Trophoblast cell (in vitro differentiated cells and primary cell): ENCODE results near the gene OR10H1.
"Not testable (repeated sequence)": the region's sequence is repeated elsewhere in the genome, so short reads cannot be mapped to it uniquely, and the experiment has no call there.

Source experiments
- DNase-seq, 2 donors: peaks; one replicate each; pipeline ENCODE4 v3.0.0-alpha.2; 2016
- H2AFZ ChIP-seq: 2 replicates; pipeline ENCODE4 v1.6.1; 2013; ENCODE audit warnings: low read length, moderate library complexity, mild to moderate bottlenecking; ENCODE audit not compliant: insufficient read depth, poor library complexity
- H2AK5ac ChIP-seq: 2 replicates; pipeline ENCODE4 v1.6.1; 2013; ENCODE audit warnings: mild to moderate bottlenecking, low read length
- H2BK120ac ChIP-seq: 2 replicates; pipeline ENCODE4 v1.6.1; 2013; ENCODE audit warnings: low read length, mild to moderate bottlenecking, moderate library complexity; ENCODE audit not compliant: insufficient read depth, poor library complexity
- H2BK12ac ChIP-seq: 2 replicates; pipeline ENCODE4 v1.6.1; 2013; ENCODE audit warnings: mild to moderate bottlenecking, low read length, moderate library complexity
- H2BK5ac ChIP-seq: 2 replicates; pipeline ENCODE4 v1.6.1; 2013; ENCODE audit warnings: low read length, low read depth, moderate library complexity, mild to moderate bottlenecking; ENCODE audit not compliant: poor library complexity
- H3K14ac ChIP-seq: 2 replicates; pipeline ENCODE4 v1.6.1; 2013; ENCODE audit warnings: mild to moderate bottlenecking, low read length
- H3K18ac ChIP-seq: 2 replicates; pipeline ENCODE4 v1.6.1; 2013; ENCODE audit warnings: mild to moderate bottlenecking, low read length
- H3K23ac ChIP-seq: 2 replicates; pipeline ENCODE4 v1.6.1; 2013; ENCODE audit warnings: low read length
- H3K27ac ChIP-seq: 2 replicates; pipeline ENCODE4 v1.5.1; 2013; ENCODE audit warnings: low read depth, mild to moderate bottlenecking, inconsistent platforms, low read length, moderate library complexity
- H3K27me3 ChIP-seq: 2 replicates; pipeline ENCODE4 v1.6.1; 2013; ENCODE audit warnings: inconsistent platforms, mild to moderate bottlenecking, low read length, moderate library complexity; ENCODE audit not compliant: insufficient read depth
- H3K36me3 ChIP-seq, 2 experiments: 1 replicate in 1 of 2; 2 replicates in 1 of 2; pipeline ENCODE4 v1.6.1; 2013; ENCODE audit warnings: low read length in 2 of 2, mild to moderate bottlenecking in 2 of 2, moderate library complexity in 1 of 2; ENCODE audit not compliant: insufficient read depth in 2 of 2, control insufficient read depth in 1 of 2
- H3K4ac ChIP-seq: 2 replicates; pipeline ENCODE4 v1.6.1; 2013; ENCODE audit warnings: low read depth, mild to moderate bottlenecking, low read length, moderate library complexity
- H3K4me1 ChIP-seq, 2 experiments: 1 replicate in 1 of 2; 2 replicates in 1 of 2; pipeline ENCODE4 v1.6.1; 2013; ENCODE audit warnings: low read length in 2 of 2, mild to moderate bottlenecking in 2 of 2, moderate library complexity in 1 of 2; ENCODE audit not compliant: insufficient read depth in 2 of 2, control insufficient read depth in 1 of 2
- H3K4me2 ChIP-seq: 2 replicates; pipeline ENCODE4 v1.6.1; 2013; ENCODE audit warnings: inconsistent platforms, mild to moderate bottlenecking, low read length, moderate library complexity
- H3K4me3 ChIP-seq: 2 replicates; pipeline ENCODE4 v1.5.1; 2013; ENCODE audit warnings: mild to moderate bottlenecking, low read depth, low read length, inconsistent platforms
- H3K79me1 ChIP-seq: one replicate; pipeline ENCODE4 v1.6.1; 2013; ENCODE audit warnings: low read length
- H3K79me2 ChIP-seq: 2 replicates; pipeline ENCODE4 v1.6.1; 2013; ENCODE audit warnings: low read length, mild to moderate bottlenecking; ENCODE audit not compliant: control insufficient read depth, insufficient read depth, poor library complexity
- H3K9ac ChIP-seq: 2 replicates; pipeline ENCODE4 v1.6.1; 2013; ENCODE audit warnings: mild to moderate bottlenecking, low read length
- H3K9me3 ChIP-seq: 2 replicates; pipeline ENCODE4 v1.6.1; 2013; ENCODE audit warnings: low read depth, mild to moderate bottlenecking, control low read depth, inconsistent platforms, low read length; ENCODE audit not compliant: insufficient read depth
- H4K12ac ChIP-seq: 2 replicates; pipeline ENCODE4 v1.6.1; 2013; ENCODE audit warnings: low read depth, mild to moderate bottlenecking, low read length, moderate library complexity
- H4K8ac ChIP-seq: 2 replicates; pipeline ENCODE4 v1.6.1; 2013; ENCODE audit warnings: low read depth, mild to moderate bottlenecking, low read length, moderate library complexity
- H4K91ac ChIP-seq: one replicate; pipeline ENCODE4 v1.6.1; 2013; ENCODE audit warnings: low read depth, mild to moderate bottlenecking, low read length, moderate library complexity
- WGBS: extraction: QIAGEN DNeasy Blood & Tissue Kit; methylation state at CpG from one replicate; pipeline ENCODE4 v1.1.7; 2013; ENCODE audit warnings: missing lambda C conversion rate; ENCODE audit not compliant: insufficient read length, insufficient coverage; ENCODE audit errors: extremely low coverage; 5-methylcytosine and 5-hydroxymethylcytosine counted together

The OR10H1 gene

DNA sequence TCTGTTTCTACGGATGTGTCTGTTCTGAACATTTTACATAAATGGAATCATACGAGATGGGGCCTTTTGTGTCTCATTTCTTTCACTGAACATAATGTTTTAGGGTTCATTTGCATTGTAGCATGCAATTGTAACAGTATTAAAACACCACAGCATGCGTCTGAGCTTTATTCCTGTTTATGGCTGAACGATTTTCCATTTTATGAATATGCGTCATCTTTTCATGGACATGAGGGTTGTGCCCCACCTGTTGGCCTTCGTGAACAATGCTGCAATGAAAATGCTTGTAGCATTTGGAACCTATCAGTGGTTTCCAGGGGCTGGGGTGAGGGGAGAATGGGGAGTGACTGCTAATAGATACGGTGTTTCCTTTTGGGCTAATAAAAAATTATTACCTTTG is 5.1 kb downstream of the OR10H1 start:
- no peak overlapping the region for H2BK12ac ChIP-seq
- H3K4me2 ChIP-seq, result no peak overlapping the region
- H4K8ac ChIP-seq, result no peak overlapping the region
- H2BK5ac ChIP-seq, result no peak overlapping the region
- no peak overlapping the region for H4K91ac ChIP-seq
- H3K9me3 ChIP-seq, result peaks cover 31% of the 10 kb centered on the region
- H2AK5ac ChIP-seq, result no peak overlapping the region
- no peaks in the 10 kb centered on the region for H3K79me1 ChIP-seq
- H3K14ac ChIP-seq, result no peak overlapping the region
- no peak overlapping the region for H3K23ac ChIP-seq
- H3K4ac ChIP-seq, result no peak overlapping the region
- H4K12ac ChIP-seq, result no peak overlapping the region
- no peaks in the 10 kb centered on the region for H3K79me2 ChIP-seq
- no peak overlapping the region for H2BK120ac ChIP-seq
- no peaks in the 10 kb centered on the region for H3K36me3 ChIP-seq
- no peak overlapping the region for H3K9ac ChIP-seq
- H2AFZ ChIP-seq, result no peak overlapping the region
- peak in 1 of 2 donors; percentile 45 for DNase-seq
- H3K27me3 ChIP-seq, result no peaks in the 10 kb centered on the region
- H3K18ac ChIP-seq, result no peak overlapping the region
- WGBS, result no CpG with 5 or more reads among the region's 7 CpGs
- H3K27ac ChIP-seq, result no peak overlapping the region
- no peak overlapping the region for H3K4me3 ChIP-seq
- H3K4me1 ChIP-seq, result no peaks in the 10 kb centered on the region

DNA sequence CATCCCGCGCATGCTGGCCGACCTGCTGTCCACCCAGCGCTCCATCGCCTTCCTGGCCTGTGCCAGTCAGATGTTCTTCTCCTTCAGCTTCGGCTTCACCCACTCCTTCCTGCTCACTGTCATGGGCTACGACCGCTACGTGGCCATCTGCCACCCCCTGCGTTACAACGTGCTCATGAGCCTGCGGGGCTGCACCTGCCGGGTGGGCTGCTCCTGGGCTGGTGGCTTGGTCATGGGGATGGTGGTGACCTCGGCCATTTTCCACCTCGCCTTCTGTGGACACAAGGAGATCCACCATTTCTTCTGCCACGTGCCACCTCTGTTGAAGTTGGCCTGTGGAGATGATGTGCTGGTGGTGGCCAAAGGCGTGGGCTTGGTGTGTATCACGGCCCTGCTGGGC is 21.2 kb downstream of the OR10H1 start:
- not testable (repeated sequence) for H3K14ac ChIP-seq, H3K27me3 ChIP-seq, DNase-seq, H3K23ac ChIP-seq, H3K27ac ChIP-seq, H2AFZ ChIP-seq, H2BK120ac ChIP-seq, H2BK5ac ChIP-seq, H3K4ac ChIP-seq, H3K18ac ChIP-seq, H3K9ac ChIP-seq, H4K8ac ChIP-seq, H3K4me1 ChIP-seq, H4K12ac ChIP-seq, H2AK5ac ChIP-seq, H3K79me1 ChIP-seq, H3K79me2 ChIP-seq, H3K4me3 ChIP-seq, H3K4me2 ChIP-seq, H4K91ac ChIP-seq, H2BK12ac ChIP-seq, H3K36me3 ChIP-seq
- peaks cover 31% of the 10 kb centered on the region for H3K9me3 ChIP-seq
- WGBS, result no CpG with 5 or more reads among the region's 18 CpGs

DNA sequence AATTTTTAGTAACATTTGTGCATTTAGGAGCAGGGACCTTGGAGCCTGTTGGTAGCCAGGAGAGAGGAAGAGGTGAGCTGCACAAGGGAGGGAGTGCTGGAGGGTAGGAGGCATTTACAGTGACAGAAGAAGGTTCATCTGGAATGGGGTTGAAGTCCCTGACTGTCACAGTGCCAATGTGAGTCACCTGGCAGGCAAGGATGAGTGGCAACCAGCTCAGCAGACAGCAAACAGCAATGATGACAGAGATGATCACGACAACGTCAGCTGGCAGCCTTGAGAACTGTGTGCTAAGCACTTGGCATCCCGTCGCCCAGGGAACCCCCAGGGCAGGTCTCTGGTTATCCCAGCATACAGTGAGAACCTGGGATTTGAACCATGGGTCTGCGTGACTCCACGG is 25.4 kb downstream of the OR10H1 start:
- no peak overlapping the region for H2BK120ac ChIP-seq

DNA sequence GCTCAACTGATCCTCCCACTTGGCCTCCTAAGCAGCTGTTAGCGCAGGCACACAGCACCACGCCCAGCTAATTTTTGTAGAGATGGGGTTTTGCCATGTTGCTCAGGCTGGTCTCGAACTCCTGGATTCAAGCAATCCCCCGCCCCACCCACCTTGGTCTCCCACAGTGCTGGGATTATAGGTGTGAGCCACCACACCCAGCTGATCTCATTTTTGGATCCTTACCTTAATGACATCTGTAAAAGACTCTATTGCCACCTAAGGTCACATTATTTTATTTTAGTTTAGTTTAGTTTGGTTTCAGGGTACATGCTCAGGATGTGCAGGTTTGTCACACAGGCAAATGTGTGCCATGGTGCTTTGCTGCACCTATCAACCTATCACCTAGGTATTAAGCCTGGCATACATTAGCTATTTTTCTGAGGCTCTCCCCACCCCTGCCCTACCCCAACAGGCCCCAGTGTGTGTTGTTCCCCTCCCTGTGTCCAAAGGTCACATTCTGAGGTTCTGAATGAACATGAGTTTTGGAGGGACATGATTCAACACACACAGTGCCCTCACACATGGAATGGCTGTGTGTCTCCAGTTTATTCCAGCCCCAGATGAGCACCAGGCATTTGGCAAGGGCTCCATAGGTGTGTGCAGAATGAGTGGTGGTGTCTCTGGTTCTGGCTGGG is 26.7 kb downstream of the OR10H1 start:
- no CpG with 5 or more reads among the region's 4 CpGs for WGBS

More for the DNA sequence above, 25.4 kb downstream of the OR10H1 start:
- H3K27me3 ChIP-seq, result no peaks in the 10 kb centered on the region
- WGBS, result no CpG with 5 or more reads among the region's 6 CpGs
- no peak overlapping the region for H2BK12ac ChIP-seq
- no peak overlapping the region for H2AFZ ChIP-seq
- no peak overlapping the region for H3K23ac ChIP-seq
- H3K4ac ChIP-seq, result no peak overlapping the region
- no peak overlapping the region for H3K4me3 ChIP-seq
- H3K18ac ChIP-seq, result no peak overlapping the region
- H3K79me2 ChIP-seq, result no peaks in the 10 kb centered on the region
- H3K79me1 ChIP-seq, result no peaks in the 10 kb centered on the region
- H2AK5ac ChIP-seq, result no peak overlapping the region
- DNase-seq, result no peak
- H3K9ac ChIP-seq, result no peak overlapping the region
- H4K91ac ChIP-seq, result no peak overlapping the region
- no peak overlapping the region for H4K8ac ChIP-seq
- peaks cover 41% of the 10 kb centered on the region for H3K9me3 ChIP-seq
- H3K36me3 ChIP-seq, result no peaks in the 10 kb centered on the region
- no peak overlapping the region for H4K12ac ChIP-seq
- H2BK5ac ChIP-seq, result no peak overlapping the region
- no peak overlapping the region for H3K27ac ChIP-seq
- H3K14ac ChIP-seq, result no peak overlapping the region
- no peaks in the 10 kb centered on the region for H3K4me1 ChIP-seq
- H3K4me2 ChIP-seq, result no peak overlapping the region

More for the DNA sequence above, 26.7 kb downstream of the OR10H1 start:
- Histone ChIP-seq H4K91ac (no peak overlapping the region), H3K9ac (no peak overlapping the region), H3K4me2 (no peak overlapping the region), H2BK5ac (no peak overlapping the region), H2AFZ (no peak overlapping the region), H3K23ac (no peak overlapping the region), H3K18ac (no peak overlapping the region), H3K27ac (no peak overlapping the region), H3K36me3 (no peaks in the 10 kb centered on the region), H3K4me3 (no peak overlapping the region), H3K27me3 (no peaks in the 10 kb centered on the region), H3K4me1 (no peaks in the 10 kb centered on the region), H3K14ac (no peak overlapping the region), H4K12ac (no peak overlapping the region), H3K9me3 (peaks cover 34% of the 10 kb centered on the region), H3K79me2 (no peaks in the 10 kb centered on the region), H2BK12ac (no peak overlapping the region), H3K79me1 (no peaks in the 10 kb centered on the region), H4K8ac (no peak overlapping the region), H2AK5ac (no peak overlapping the region), H2BK120ac (no peak overlapping the region), H3K4ac (no peak overlapping the region)
- no peak for DNase-seq
